SU-DHL-6 (cell line): ENCODE measurements around the gene INPP4B.

Experiments used
- H2AFZ ChIP-seq: fragments of 200-600 bp; sonication (generic); 2 replicates; pipeline ENCODE4 v1.6.1; 2014; ENCODE audit warnings: low read depth, mild to moderate bottlenecking, moderate library complexity, mixed read lengths, antibody characterized with exemption, low read length; ENCODE audit not compliant: severe bottlenecking
- H3F3A ChIP-seq: fragments of 200-600 bp; shearing (Covaris generic); 2 replicates; pipeline ENCODE4 v1.6.0; 2016; ENCODE audit warnings: antibody characterized with exemption, mild to moderate bottlenecking; ENCODE audit not compliant: insufficient read depth
- H3K27ac ChIP-seq: fragments of 200-600 bp; sonication (generic); 2 replicates; pipeline ENCODE4 v1.5.1; 2016; ENCODE audit warnings: low read depth, mild to moderate bottlenecking, low read length, moderate library complexity, mixed read lengths
- H3K27me3 ChIP-seq: fragments of 200-600 bp; sonication (generic), shearing (Covaris generic); 2 replicates; pipeline ENCODE4 v1.6.0; 2014; ENCODE audit warnings: mild to moderate bottlenecking, low read length
- H3K36me3 ChIP-seq: fragments of 200-600 bp; sonication (generic); 2 replicates; pipeline ENCODE4 v1.6.1; 2014; ENCODE audit warnings: mild to moderate bottlenecking, low read length, mixed read lengths
- H3K4me2 ChIP-seq: fragments of 300-600, 200-600 bp; shearing (Covaris generic), sonication (generic); 2 replicates; pipeline ENCODE4 v1.6.0; 2014; ENCODE audit warnings: low read length, low read depth, mild to moderate bottlenecking; ENCODE audit not compliant: poor library complexity, severe bottlenecking
- H3K4me3 ChIP-seq: fragments of 200-600 bp; sonication (generic); 2 replicates; pipeline ENCODE4 v1.5.1; 2014; ENCODE audit warnings: antibody characterized with exemption, low read length, mild to moderate bottlenecking, mixed read lengths; ENCODE audit not compliant: insufficient read depth, poor library complexity, severe bottlenecking
- H3K79me2 ChIP-seq: fragments of 200-600 bp; sonication (generic); 2 replicates; pipeline ENCODE4 v1.6.1; 2014; ENCODE audit warnings: mild to moderate bottlenecking, low read length, moderate library complexity; ENCODE audit not compliant: insufficient read depth
- H3K9ac ChIP-seq: fragments of 200-600 bp; sonication (generic); 2 replicates; pipeline ENCODE4 v1.7.0; 2014; ENCODE audit warnings: mild to moderate bottlenecking, low read length
- H3K9me2 ChIP-seq: fragments of 200-600 bp; sonication (generic); replicated peaks from 2 replicates; pipeline ENCODE4 v1.6.1; 2014; ENCODE audit warnings: low read length; ENCODE audit not compliant: insufficient read depth
- H3K9me3 ChIP-seq: fragments of 200-600 bp; sonication (generic); 2 replicates; pipeline ENCODE4 v1.6.1; 2014; ENCODE audit warnings: low read length, mixed read lengths; ENCODE audit not compliant: insufficient read depth
- H4K20me1 ChIP-seq: fragments of 200-600 bp; sonication (generic); 2 replicates; pipeline ENCODE4 v1.6.1; 2014; ENCODE audit warnings: low read depth, mild to moderate bottlenecking, antibody characterized with exemption, low read length, moderate library complexity, mixed read lengths
- CTCF ChIP-seq: fragments of 200-600 bp; sonication (generic); IDR thresholded peaks from one replicate; pipeline ENCODE4 v1.5.1; 2017; ENCODE audit warnings: antibody characterized with exemption, mild to moderate bottlenecking, low read length, moderate library complexity; ENCODE audit not compliant: insufficient read depth, poor library complexity, severe bottlenecking
- EZH2phosphoT487 ChIP-seq: fragments of 200-600 bp; sonication (generic), shearing (Covaris generic); conservative IDR thresholded peaks from 2 replicates; pipeline ENCODE4 v1.6.1; 2018; ENCODE audit warnings: mild to moderate bottlenecking, antibody characterized with exemption, low read length, moderate library complexity, mixed read lengths

INPP4B gene

GRCh38 chr4:142085513-142086292, 760.4 kb downstream of the INPP4B start:
- H3K36me3 ChIP-seq: no peaks in the 10 kb centered on the region
- H4K20me1 ChIP-seq: no peaks in the 10 kb centered on the region
- no peaks in the 10 kb centered on the region for H3K9me2 ChIP-seq
- no peaks in the 10 kb centered on the region for H3K9me3 ChIP-seq
- H2AFZ ChIP-seq: no peak overlapping the region
- TF ChIP-seq CTCF (no peak), EZH2phosphoT487 (no peak)
- H3K27ac ChIP-seq: no peak overlapping the region
- no peaks in the 10 kb centered on the region for H3K79me2 ChIP-seq
- H3F3A ChIP-seq: no peaks in the 10 kb centered on the region
- H3K9ac ChIP-seq: no peak overlapping the region
- H3K4me2 ChIP-seq: no peak overlapping the region
- H3K27me3 ChIP-seq: no peaks in the 10 kb centered on the region
- no peak overlapping the region for H3K4me3 ChIP-seq

- no peaks in the 10 kb centered on the region for H3K36me3 ChIP-seq
- no peaks in the 10 kb centered on the region for H3K9me2 ChIP-seq
- TF ChIP-seq EZH2phosphoT487 (no peak), CTCF (no peak)
- H2AFZ ChIP-seq: no peak overlapping the region
- no peaks in the 10 kb centered on the region for H3K9me3 ChIP-seq
- H3K4me2 ChIP-seq: no peak overlapping the region
- no peaks in the 10 kb centered on the region for H3F3A ChIP-seq
- no peaks in the 10 kb centered on the region for H4K20me1 ChIP-seq
- H3K79me2 ChIP-seq: no peaks in the 10 kb centered on the region
- no peak overlapping the region for H3K9ac ChIP-seq
- H3K27ac ChIP-seq: no peak overlapping the region
- no peak overlapping the region for H3K4me3 ChIP-seq
- H3K27me3 ChIP-seq: no peaks in the 10 kb centered on the region
Measured at GRCh38 chr4:142083264-142083663, 762.8 kb downstream of the INPP4B start.

- no peak overlapping the region for H3K4me3 ChIP-seq
Measured at GRCh38 chr4:142081025-142081424, 765.1 kb downstream of the INPP4B start.

More at GRCh38 chr4:142081025-142081424, 765.1 kb downstream of the INPP4B start:
- H3K4me2 ChIP-seq: no peak overlapping the region
- H4K20me1 ChIP-seq: no peaks in the 10 kb centered on the region
- H3K9me2 ChIP-seq: no peaks in the 10 kb centered on the region
- H3F3A ChIP-seq: no peaks in the 10 kb centered on the region
- no peaks in the 10 kb centered on the region for H3K27me3 ChIP-seq
- H3K27ac ChIP-seq: no peak overlapping the region
- H3K79me2 ChIP-seq: no peaks in the 10 kb centered on the region
- TF ChIP-seq CTCF (no peak), EZH2phosphoT487 (no peak)
- H2AFZ ChIP-seq: no peak overlapping the region
- H3K36me3 ChIP-seq: no peaks in the 10 kb centered on the region
- H3K9ac ChIP-seq: no peak overlapping the region
- no peaks in the 10 kb centered on the region for H3K9me3 ChIP-seq
